K562 (cell line): ENCODE measurements around the gene NR2F6. TPM values are rescaled to one million over a fixed set of nuclear protein-coding genes. Genes with fewer than 3 reads are reported as not detected.

Experiments
- ATAC-seq: fragments of 200-7000 bp; cut with Tn5 transposase; 3 replicates; pipeline ENCODE4 v1.9.1; 2020; ENCODE audit warnings: moderate library complexity
- BruUV-seq: library from RNA; stranded (reverse); fragments of 400-500 nt; replicated peaks from 2 replicates; lab custom pipeline; 2021; lab: Mats Ljungman, UMichigan
- CTCF ChIA-PET: fragments of 300-600 bp; formaldehyde crosslinking; extraction: SDS; loops from one replicate; lab custom pipeline; 2021; ENCODE audit warnings: low intra/inter-chr PET ratio; lab: Yijun Ruan, JAX
- POLR2A ChIA-PET: fragments of 300-600, 350-650 bp; sonication (Branson Sonifier 250); formaldehyde crosslinking; extraction: SDS; loops from one replicate; lab custom pipeline; 2021; ENCODE audit warnings: antibody characterized with exemption, inconsistent platforms; lab: Yijun Ruan, JAX
- DNase-seq, 4 experiments: peaks; one replicate each; pipeline versions ENCODE4 v3.0.0 to v3.0.0-alpha.2; 2011 to 2018; ENCODE audit warnings: low spot score in 3 of 4, mixed read lengths in 3 of 4; ENCODE audit errors: extremely low read depth in 1 of 4
- FAIRE-seq: peaks from 2 replicates; lab custom pipeline; 2011; peaks lifted over from hg19 to GRCh38; lab: Jason Lieb, UNC
- H2AFZ ChIP-seq: 2 replicates; pipeline ENCODE4 v1.6.0; 2011; ENCODE audit warnings: low read depth, low read length, control low read depth, inconsistent platforms
- H3K27ac ChIP-seq: fragments of 200-600 bp; 3 replicates; pipeline ENCODE4 v1.8.0; 2011; ENCODE audit warnings: low read depth, mild to moderate bottlenecking, control low read depth, inconsistent platforms, low read length, moderate library complexity, mixed read lengths; ENCODE audit errors: extremely low read depth
- H3K27me3 ChIP-seq, 2 experiments: fragments of 300-600 bp in 1 of 2; 2 replicates in 1 of 2; 3 replicates in 1 of 2; pipeline versions ENCODE4 v1.6.0 to v1.8.0; 2011; ENCODE audit warnings: inconsistent platforms in 2 of 2, low read length in 2 of 2, mild to moderate bottlenecking in 1 of 2, mixed read lengths in 1 of 2, moderate library complexity in 1 of 2; ENCODE audit not compliant: control insufficient read depth in 2 of 2, insufficient read depth in 2 of 2
- H3K36me3 ChIP-seq: fragments of 300-600 bp; 3 replicates; pipeline ENCODE4 v1.8.0; 2011; ENCODE audit warnings: mild to moderate bottlenecking, low read length, inconsistent platforms; ENCODE audit not compliant: control insufficient read depth, insufficient read depth
- H3K4me1 ChIP-seq, 2 experiments: fragments of 200-600 bp in 1 of 2; replicated peaks in 1 of 2; 2 replicates in 1 of 2; 3 replicates in 1 of 2; pipeline versions ENCODE4 v1.5.1 to v1.8.0; 2011; ENCODE audit warnings: inconsistent platforms in 2 of 2, low read length in 2 of 2, mild to moderate bottlenecking in 1 of 2, mixed read lengths in 1 of 2, moderate library complexity in 1 of 2; ENCODE audit not compliant: control insufficient read depth in 2 of 2, insufficient read depth in 2 of 2
- H3K4me2 ChIP-seq: 2 replicates; pipeline ENCODE4 v1.6.1; 2011; ENCODE audit warnings: low read length, control low read depth, inconsistent platforms, mixed read lengths; ENCODE audit not compliant: insufficient read depth
- H3K4me3 ChIP-seq: fragments of 200-600 bp; sonication (generic), shearing (Covaris generic); 2 replicates; pipeline ENCODE4 v1.5.1; 2016; ENCODE audit warnings: control low read depth, inconsistent platforms
- H3K79me2 ChIP-seq: fragments of 200-600 bp; 3 replicates; pipeline ENCODE4 v1.8.0; 2011; ENCODE audit warnings: low read length, inconsistent platforms; ENCODE audit not compliant: control insufficient read depth, insufficient read depth
- H3K9ac ChIP-seq, 2 experiments: 2 replicates each; pipeline versions ENCODE4 v1.6.0 to v1.6.1; 2011; ENCODE audit warnings: low read depth in 2 of 2, low read length in 2 of 2, control low read depth in 1 of 2, inconsistent platforms in 1 of 2, mild to moderate bottlenecking in 1 of 2, mixed read lengths in 1 of 2; ENCODE audit not compliant: insufficient read depth in 1 of 2
- H3K9me1 ChIP-seq: one replicate; pipeline ENCODE4 v1.6.0; 2011; ENCODE audit warnings: inconsistent platforms, mild to moderate bottlenecking, low read length, moderate library complexity; ENCODE audit not compliant: control insufficient read depth, insufficient read depth
- H3K9me3 ChIP-seq: replicated peaks from 2 replicates; pipeline ENCODE4 v1.5.1; 2011; ENCODE audit warnings: low read depth, low read length, inconsistent platforms; ENCODE audit not compliant: control insufficient read depth, insufficient read depth
- H4K20me1 ChIP-seq: replicated peaks from 2 replicates; pipeline ENCODE4 v1.6.1; 2011; ENCODE audit warnings: low read length, inconsistent platforms, mixed read lengths; ENCODE audit not compliant: control insufficient read depth, insufficient read depth
- MAX ChIP-seq: sonication (generic); formaldehyde crosslinking; IDR thresholded peaks from 2 replicates; pipeline ENCODE4 v1.9.0; 2022; ENCODE audit warnings: mild to moderate bottlenecking, missing genetic modification reagents
- TSC22D4 ChIP-seq: fragments of 450-650 bp; IDR thresholded peaks from 2 replicates; pipeline ENCODE4 v1.6.1; 2016; ENCODE audit warnings: missing genetic modification characterization, missing biosample characterization, control low read depth
- WGBS: fragments of 100-300 bp; shearing (Covaris generic); methylation state at CpG from one replicate; pipeline ENCODE4 v1.1.6; 2016; ENCODE audit warnings: low coverage, mixed read lengths; ENCODE audit not compliant: insufficient coverage; ENCODE audit errors: missing lambda C conversion rate; 5-methylcytosine and 5-hydroxymethylcytosine counted together
- in situ Hi-C: fragments of 300-500 bp; cut with MboI; formaldehyde crosslinking; loops from 4 replicates; pipeline ENCODE4 v1.15.0; 2018; ENCODE audit warnings: inconsistent platforms, mixed read lengths
- intact Hi-C: fragments of 100-400 bp; cut with micrococcal nuclease; formaldehyde crosslinking; loops from 2 replicates; pipeline ENCODE4 v1.14.2; 2022
- polyA plus RNA-seq, 8 experiments: library from polyadenylated mRNA; depleted of rRNA in 4 of 8; stranded (reverse) in 5 of 8; unstranded in 3 of 8; fragments of >200 nt; fragmentation: Nextera tagmentation in 2 of 8; fragmentation: Illumina TruSeq in 1 of 8; extraction: Ambion mirVana in 2 of 8; extraction: Trizol in 1 of 8; gene quantifications; 2 replicates each; pipeline versions ENCODE4 v1.2.1 to v1.2.3, GENCODE V29; 2011 to 2014; ENCODE audit warnings: inconsistent platforms in 1 of 8, missing spikeins in 1 of 8
- total RNA-seq, 7 experiments: library from RNA; depleted of rRNA in 6 of 7; stranded (reverse); fragments of >200 nt in 6 of 7; fragmentation: Illumina TruSeq in 2 of 7; extraction: Trizol in 2 of 7; gene quantifications; 2 replicates each; pipeline versions ENCODE4 v1.2.1 to v1.2.3, GENCODE V29; 2011 to 2021; ENCODE audit warnings: low replicate concordance in 1 of 7

Gene NR2F6
- total and polyA plus RNA-seq, 9 of the 15 experiments (the other 6 are each of a cell fraction or from before 2014, with no cell fraction given), result 0.76 to 97.5 (median 18.8) TPM

GRCh38 chr19:17283504-17283996 is 37.8 kb upstream of the NR2F6 start:
- Histone ChIP-seq H4K20me1 (peaks cover 6% of the 10 kb centered on the region; the same call in 1 of the 2 replicates), H3K4me3 (no peak overlapping the region), H3K9me3 (no peaks in the 10 kb centered on the region), H3K27me3 (no peaks in the 10 kb centered on the region), H3K9me1 (peaks cover 3% of the 10 kb centered on the region), H3K4me1 (peaks cover 2 to 38% of the 10 kb centered on the region in 2 experiments), H3K79me2 (peaks cover 5% of the 10 kb centered on the region; the same call in 2 of the 3 replicates), H3K4me2 (no peak overlapping the region), H3K36me3 (peaks cover 22% of the 10 kb centered on the region; the same call in 1 of the 3 replicates), H3K9ac (no peak overlapping the region), H2AFZ (no peak overlapping the region), H3K27ac (no peak overlapping the region)
- POLR2A ChIA-PET, result interaction anchor here (0.6 to 1.6 kb wide), 5 partner anchors 9 to 151 kb away, joined by 3 to 5 read pairs (median 3); no protein-coding TSS in a partner anchor
- TF ChIP-seq MAX (CRISPR knock-in tag), result 0 out of 2 replicates have a peak, but pooled peaks have one; percentile 22
- no peak for TF ChIP-seq TSC22D4 (tag)
- intact Hi-C loops (loop anchor here (2.0 to 5.0 kb wide), 2 partner anchors 217 to 511 kb away; no protein-coding TSS in a partner anchor), in situ Hi-C loops (no loop called here)
- no peak for DNase-seq
- no peak for ATAC-seq
- WGBS, result 40% methylated on average over 7 of the region's 7 CpGs
- BruUV-seq, result no TSS peak
- CTCF ChIA-PET, result interaction anchor here (1.2 to 2.0 kb wide), 2 partner anchors 74 to 79 kb away, joined by 8 to 23 read pairs; no protein-coding TSS in a partner anchor
- no peak for FAIRE-seq
